B cell (primary cell): Measurements from ENCODE around the gene CES3.

Experiments
- EZH2 ChIP-seq: IDR thresholded peaks from 2 replicates; pipeline ENCODE4 v1.6.1; 2012; ENCODE audit warnings: borderline replicate concordance, low read depth, mild to moderate bottlenecking, moderate library complexity, low read length; ENCODE audit not compliant: insufficient read depth, poor library complexity, severe bottlenecking
- TF ChIP-seq, protein P1 (sequence below): fragments of 200-600 bp; IDR thresholded peaks from one replicate; pipeline ENCODE4 v1.8.0; 2022; ENCODE audit warnings: antibody characterized with exemption, mild to moderate bottlenecking

DNA sequence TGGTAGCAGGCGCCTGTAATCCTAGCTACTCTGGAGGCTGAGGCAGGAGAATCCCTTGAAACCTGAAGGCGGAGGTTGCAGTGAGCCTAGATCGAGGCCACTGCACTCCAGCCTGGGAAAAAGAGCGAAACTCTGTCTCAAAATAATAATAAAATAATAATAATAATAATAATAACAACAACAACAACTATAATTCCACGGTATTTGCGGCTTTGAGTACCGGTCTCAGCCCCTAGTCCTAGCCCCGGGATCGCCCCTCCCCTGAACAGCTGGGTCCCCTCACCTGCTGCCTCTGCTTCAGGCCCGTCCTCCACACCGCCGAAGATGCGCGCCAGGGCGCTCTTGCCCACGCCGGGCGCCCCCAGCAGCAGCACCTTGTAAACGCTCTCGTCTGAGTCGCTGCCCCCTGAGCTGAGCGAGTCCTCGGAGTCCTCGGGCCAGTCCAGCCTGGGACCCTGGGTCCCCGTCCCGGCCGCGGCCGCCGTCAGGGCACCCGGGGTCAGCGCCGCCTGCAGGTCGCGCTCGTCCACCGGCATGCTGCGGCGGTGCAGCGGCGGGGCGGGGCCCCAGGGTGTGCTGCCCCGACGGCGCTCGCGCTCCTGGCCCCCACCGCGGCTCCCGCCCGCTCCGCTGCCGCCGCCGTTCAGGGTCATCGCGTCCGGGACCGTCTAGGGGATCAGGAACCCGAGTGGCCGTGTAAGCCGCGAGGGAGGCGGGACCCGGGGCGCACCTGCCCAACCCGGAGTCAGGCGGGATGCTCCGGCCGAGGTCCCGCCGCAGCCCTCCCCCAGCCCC is 36.3 kb upstream of the CES3 start:
- TF ChIP-seq, protein P1, sequence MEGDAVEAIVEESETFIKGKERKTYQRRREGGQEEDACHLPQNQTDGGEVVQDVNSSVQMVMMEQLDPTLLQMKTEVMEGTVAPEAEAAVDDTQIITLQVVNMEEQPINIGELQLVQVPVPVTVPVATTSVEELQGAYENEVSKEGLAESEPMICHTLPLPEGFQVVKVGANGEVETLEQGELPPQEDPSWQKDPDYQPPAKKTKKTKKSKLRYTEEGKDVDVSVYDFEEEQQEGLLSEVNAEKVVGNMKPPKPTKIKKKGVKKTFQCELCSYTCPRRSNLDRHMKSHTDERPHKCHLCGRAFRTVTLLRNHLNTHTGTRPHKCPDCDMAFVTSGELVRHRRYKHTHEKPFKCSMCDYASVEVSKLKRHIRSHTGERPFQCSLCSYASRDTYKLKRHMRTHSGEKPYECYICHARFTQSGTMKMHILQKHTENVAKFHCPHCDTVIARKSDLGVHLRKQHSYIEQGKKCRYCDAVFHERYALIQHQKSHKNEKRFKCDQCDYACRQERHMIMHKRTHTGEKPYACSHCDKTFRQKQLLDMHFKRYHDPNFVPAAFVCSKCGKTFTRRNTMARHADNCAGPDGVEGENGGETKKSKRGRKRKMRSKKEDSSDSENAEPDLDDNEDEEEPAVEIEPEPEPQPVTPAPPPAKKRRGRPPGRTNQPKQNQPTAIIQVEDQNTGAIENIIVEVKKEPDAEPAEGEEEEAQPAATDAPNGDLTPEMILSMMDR, result peak; percentile 51
- no peak for TF ChIP-seq EZH2
